Muscle of arm (tissue), 12 donors: Measurements from ENCODE around the gene CIB4. TPM values are rescaled to one million over a fixed set of nuclear protein-coding genes. Genes with fewer than 3 reads are reported as not detected.

Experiments
- DNase-seq: peaks from one replicate; pipeline ENCODE4 v3.0.0-alpha.2; 2013
- polyA plus RNA-seq, 12 donors: library from polyadenylated mRNA; unstranded; fragments of 120-200 nt; gene quantifications; one replicate each; pipeline ENCODE4 v1.2.1, GENCODE V29; 2013; ENCODE audit not compliant: insufficient read length in 12 of 12

The CIB4 gene
- polyA plus RNA-seq, 12 donors = not detected

DNA sequence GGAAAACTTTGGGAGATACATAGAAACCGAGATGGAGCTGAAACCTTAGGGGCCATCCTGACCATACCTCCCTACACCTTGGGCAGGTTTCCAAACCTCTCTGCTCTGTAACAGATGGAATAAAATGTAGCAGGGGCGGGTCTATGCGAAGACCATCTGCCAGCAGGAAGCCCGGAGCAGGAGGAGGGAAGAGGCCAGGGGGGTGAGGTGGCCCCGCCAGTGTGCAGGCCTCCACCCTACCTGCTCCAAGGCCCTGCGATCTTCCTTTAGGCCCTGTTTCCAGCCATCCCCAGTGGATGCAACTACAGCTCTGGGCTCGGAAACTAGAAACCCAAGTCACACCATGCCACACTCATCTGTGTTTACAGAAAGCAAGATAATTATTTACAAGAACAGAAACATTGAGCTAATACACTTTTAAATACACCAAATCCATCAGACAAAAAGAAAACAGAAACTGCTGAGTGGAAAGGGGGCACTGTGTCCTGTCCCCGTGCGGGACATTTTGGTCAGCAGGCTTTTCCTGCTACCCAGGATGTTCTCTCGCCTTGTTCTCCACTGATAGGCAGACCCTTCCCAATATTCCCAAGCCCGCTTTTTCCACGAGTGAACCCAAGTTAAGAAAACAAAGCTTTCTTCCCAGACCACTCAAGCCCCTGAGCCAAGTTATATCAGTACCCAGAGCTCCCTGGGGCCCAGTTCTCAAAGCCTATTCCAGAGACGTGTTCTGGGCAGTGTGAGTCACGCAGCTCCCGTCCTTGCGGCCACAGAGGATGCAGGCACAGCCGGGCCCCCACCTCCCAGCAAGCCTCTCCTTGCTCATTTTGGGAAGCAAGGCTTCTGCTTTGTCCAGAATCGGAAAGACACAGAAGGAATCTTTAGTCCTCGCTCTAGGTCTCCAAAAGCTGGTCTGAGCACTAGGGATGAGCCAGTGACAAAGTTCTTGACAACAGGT is 17.3 kb downstream of the CIB4 start:
- no peak for DNase-seq

DNA sequence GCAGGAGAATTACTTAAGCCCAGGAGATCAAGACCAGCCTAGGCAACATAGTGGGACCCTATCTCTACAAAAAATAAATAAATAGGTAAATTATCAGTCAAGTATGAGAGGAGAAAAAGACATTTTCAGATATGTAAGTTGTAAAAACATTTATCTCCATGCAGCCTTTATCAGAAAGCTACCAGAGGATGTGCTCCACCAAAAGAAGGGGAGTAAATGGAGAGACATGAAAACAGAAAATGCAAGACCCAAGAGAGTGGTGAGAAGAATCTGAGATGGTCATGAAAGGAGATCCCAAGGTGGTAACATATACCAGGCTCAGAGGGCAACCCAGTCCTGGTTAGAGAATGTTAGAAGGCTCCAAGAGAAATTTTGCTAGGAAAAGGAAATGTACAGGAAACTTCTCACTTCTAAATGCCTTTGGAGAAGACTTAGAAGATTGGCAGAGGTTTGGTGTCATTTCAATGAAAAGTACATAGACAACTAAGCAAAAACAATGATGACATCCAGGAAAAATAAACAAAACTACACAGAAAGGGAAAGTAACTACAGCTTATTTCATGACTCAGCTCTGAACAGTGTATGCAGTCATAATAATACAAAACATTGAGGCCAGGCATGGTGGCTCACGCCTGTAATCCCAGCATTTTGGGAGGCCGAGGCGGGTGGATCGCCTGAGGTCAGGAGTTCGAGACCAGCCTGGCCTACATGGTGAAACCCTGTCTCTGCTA is 19.5 kb downstream of the CIB4 start:
- DNase-seq = no peak

DNA sequence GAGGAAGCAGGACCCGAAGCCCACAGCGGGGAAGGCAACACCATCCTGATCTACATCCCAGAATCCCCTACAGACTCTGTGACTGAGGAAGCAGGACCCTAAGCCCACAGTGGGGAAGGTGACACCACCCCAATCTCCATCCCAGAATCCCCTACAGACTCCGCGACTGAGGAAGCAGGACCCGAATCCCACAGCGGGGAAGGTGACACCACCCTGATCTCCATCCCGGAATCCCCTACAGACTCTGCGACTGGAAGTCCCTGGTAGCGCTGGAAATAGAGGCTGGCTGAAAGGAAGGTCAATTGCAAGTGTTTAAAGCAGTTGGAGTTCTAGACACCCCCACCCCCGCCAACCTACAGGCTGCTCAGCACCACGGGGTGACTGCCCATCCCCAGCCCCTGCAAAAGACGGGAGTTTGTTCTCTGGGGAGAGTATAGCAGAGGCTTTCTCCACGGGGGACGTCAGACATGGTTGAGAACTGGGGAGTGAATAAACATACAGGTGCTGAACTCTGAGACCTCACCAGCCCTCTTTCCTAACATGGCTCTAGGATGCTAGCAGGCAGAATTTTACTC is 21.0 kb downstream of the CIB4 start:
- no peak for DNase-seq

DNA sequence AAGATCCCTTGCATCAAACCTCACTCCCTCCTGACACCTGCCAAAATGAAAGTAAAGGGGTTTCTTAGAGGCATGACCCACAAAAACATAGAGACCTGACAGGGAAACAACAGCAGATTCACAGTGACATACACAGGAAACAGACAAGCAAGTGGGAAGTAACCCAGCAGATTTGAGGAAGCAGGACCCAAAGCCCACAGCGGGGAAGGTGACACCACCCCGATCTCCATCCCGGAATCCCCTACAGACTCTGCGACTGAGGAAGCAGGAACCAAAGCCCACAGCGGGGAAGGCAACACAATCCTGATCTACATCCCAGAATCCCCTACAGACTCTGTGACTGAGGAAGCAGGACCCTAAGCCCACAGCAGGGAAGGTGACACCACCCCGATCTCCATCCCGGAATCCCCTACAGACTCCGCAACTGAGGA is 21.6 kb downstream of the CIB4 start:
- DNase-seq = no peak

DNA sequence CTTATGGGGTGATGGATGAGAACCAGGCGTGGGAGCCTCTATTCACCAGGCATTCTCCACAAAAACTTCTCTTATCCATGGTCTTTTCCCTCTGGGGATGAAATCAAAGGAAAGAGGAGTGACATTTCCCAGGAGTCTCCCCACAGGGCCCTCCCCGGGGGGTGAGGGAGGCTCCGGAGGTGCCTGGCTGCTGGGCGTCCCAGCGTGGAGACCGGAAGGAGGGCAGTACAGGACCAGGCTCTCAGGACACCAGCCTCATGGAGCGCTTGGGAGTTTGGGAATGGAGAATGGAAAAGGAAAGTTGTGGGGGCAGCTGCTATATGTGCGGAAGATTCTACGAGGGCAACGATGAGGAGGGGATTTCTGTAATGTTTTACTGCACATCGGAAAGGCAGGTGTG is 22.1 kb downstream of the CIB4 start:
- DNase-seq = no peak

DNA sequence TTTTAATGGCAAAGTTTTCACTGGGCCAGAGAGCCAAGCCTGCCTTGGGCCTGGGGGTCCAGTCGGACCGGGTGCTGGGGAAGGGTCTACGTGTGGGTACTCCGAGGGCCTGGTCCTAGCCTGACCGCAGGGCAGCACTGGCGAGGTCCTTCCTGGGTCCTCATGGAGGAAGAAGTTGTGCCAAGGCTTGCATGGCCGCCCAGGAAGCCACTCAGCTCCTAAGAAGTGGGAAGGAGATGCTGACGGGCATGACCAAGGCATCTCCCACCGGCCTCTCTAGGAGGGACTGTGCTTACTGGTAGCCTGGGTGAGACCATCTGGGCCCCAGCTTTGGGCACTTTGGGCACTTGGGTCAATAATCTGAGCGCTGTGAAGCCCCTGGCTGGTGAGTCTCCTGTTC is 22.6 kb downstream of the CIB4 start:
- no peak for DNase-seq

DNA sequence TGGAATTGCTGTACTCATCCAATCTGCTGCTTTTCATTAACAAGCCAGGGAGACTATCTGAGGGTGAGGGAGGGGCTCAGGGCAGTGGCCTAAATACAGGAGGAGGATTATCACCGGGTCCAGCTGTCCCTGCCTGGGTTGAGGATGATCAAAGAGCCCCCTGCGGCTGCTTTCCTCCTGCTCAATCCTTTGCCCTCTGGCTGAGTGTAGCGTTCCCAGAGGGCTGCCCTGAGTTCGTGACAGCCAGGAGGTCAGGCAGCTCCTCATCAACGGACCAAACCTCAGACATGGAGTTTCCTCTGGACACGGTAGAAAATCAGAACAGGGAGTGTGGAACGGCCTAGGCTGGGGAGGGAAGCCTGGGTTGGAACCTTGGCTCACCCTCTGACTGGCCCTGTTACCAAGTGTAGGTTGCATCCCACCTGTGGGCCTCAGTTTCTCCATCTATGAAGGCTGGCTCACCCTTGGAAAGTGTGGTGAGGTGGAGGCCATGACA is 23.5 kb downstream of the CIB4 start:
- DNase-seq = no peak

DNA sequence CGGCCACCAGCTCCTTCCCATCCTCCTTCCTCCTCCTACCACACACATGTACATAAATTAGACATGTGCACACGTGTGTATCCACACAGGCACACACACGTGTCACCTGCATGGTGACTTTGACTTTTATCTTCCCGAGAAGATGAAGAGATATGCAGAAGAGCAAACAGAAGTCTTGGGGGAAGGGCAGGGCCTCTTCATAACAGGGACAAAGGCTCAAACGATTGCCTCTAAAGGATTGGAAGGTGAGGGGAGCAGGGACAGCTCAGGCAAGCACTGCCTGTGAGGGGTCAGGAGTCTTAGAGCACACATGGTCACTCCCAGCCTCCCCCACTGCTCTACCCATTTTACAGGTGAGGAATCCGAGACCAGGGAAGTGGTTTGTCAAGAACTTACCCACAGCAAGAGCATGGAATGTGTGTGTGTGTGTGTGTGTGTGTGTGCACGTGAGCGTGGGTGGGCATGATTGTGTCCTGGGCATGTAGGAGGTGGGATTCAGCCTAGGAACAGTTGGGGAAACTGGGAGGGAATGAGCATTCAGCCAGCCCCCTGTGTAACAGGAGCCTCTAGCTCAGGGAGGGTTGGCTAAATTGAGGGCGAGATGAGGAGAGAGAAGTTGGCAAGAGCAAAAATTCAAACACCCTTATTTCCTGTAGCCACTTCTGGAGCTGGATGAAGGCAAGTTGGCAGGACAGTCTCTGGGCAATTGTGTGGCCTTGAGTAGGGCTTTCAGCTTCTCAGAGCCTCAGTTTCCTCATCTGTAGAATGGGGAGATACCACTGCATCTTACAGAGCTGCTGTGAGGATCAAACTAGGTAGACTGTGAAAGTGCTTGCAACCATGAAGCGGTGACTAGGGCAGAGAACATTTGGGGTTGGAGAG is 24.2 kb downstream of the CIB4 start:
- no peak for DNase-seq

DNA sequence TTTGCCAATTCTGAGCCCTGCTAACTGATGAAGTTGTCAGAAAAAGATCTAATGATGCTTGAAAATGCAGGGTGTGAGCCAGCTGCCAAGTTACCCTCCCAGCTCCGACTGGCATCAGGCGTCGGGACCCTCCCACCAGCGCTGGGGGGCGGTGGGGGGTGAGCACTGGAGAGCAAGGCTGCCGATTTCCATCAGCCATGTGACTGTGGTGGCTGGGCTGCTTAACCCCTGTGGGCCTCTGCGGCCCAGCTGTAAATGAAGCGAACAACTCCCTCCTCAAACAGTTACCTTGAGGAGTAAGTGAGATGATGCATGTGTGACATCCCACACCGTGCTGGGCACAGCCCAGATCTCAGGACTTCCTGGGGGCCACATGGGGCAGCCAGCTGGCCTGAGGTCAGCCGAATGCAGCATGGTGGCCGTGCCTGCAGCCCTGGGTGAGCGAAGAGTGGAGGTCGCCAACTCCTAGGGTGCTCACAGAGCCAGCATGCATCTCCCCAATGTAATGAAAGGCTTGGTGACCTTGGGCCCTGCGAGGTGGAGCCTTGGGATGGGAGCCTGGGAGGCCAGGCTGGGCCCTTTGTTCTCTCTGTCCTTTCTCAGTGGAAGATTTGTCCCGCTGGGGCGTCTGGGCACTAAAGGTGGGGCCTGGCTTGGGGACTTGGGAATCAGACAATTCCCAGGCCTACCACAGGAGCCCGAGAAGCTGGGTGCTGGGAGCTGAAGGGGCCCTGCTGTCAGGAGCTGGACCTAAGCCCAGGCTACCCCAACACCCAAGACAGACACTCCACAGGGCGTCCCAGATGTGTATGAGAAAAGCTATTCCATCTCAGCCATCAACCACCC is 25.1 kb downstream of the CIB4 start:
- no peak for DNase-seq

DNA sequence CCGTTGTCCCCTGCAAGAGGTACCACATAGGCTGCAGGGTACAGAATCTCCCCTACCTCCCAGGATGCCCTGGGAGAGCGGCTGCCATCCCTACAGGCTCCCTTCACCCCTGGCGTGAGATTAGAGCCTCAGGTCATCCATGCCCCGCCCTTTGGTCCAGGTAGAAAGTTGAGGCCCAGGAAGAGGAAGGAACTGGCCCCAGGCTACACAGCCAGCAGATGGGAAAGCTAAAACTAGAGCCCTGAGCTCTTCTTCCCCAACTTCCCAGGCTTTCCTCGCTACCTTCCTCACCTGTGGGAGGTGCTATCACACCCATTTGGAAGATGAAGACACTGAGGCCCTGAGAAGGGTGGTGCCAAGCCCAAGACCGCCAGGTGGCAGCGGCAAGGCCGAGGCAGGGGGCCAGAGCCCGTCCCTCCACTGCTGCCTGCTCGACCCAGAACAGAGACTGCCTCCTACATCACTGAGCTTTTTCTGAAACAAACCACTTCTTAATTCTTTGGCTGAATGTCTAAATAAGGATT is 25.8 kb downstream of the CIB4 start:
- no peak for DNase-seq

DNA sequence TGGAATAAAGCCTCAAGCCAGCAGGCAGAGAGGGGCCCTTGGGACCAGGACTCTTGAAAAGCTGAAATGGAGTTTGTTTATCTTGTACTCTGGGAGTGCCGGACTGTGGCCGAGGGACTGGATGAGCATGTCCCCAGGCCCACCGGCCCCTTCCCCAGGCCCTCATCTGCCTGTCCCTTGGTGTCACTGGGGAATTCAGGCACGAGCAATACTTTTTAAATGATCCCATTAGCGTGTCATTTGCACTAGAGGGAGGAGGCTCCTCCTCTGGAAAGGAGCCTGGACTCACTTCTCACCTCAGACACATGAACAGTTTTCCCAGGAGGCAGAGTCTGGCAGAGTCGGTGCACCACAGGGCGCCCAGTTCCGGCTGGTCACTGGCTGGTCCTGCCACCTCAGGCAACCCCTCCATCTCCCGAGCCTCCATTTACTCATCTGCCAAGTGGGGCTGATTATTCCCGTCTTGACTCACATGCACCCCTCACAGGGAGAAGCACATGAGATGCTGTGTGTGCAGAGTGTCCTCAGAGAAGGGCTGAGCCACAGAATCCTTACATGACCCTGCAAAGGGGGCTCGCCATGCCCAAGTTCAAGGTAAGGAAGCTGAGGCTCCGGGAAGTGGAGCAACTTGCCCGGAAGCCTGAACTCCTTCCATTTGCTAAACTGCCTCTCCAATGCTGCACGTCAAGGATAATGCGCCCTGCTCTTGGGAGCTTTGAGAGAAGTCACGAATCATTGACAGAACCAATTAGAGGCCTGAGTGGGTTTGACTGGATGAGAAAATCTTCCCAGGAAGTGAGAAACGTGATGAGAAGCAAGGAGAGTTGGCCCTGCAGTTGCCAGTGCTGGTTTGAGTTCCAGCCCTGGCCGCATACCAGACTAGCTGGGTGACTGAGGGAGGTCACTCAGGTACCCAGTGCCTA is 26.7 kb downstream of the CIB4 start:
- DNase-seq = no peak

DNA sequence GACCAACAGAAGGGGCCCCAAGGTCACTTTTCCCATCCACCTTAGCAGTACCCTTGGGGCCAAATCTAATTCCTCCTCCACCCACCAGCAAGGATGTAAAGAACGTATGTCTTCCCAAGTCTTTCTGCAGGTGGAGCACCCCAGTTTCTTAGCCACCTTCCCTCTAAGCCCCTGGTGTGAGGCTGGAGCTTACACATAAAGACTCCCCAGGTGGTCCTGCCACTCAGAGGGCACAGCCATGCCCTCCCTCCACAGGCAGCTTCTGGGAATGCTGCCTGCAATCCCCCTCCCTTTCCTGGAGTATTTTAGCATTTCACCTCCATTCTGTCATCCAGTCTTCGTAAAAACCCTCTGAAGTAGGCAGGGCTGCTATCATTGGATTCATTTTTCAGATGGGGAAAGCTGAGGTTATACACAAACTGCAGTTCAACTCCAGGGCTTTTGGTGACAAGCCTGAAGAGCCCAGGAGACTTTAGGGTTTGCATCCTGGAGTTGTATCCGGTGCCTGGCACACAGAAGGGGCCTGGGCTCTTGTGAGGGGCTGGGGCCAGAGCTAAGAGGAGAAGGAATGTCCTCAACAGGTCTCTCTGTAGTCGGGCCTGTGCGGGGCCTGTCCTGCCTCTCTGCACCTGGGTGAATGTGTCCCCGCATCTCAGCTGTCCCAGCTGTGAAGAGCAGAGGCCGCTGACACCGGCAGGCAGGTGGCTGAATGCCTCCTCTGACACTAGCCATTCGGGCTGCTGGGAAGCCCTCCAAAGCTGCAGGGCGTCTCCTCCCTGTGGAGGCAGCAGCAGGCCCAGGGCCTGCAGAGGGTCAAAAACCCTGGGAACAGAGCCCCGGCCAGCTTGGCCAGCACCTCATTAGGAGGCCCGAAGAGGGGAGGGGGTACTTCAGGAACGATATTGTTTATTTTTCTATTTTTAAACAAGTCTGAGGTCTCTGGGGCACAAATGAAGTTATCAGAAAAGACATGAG is 27.6 kb downstream of the CIB4 start:
- no peak for DNase-seq

DNA sequence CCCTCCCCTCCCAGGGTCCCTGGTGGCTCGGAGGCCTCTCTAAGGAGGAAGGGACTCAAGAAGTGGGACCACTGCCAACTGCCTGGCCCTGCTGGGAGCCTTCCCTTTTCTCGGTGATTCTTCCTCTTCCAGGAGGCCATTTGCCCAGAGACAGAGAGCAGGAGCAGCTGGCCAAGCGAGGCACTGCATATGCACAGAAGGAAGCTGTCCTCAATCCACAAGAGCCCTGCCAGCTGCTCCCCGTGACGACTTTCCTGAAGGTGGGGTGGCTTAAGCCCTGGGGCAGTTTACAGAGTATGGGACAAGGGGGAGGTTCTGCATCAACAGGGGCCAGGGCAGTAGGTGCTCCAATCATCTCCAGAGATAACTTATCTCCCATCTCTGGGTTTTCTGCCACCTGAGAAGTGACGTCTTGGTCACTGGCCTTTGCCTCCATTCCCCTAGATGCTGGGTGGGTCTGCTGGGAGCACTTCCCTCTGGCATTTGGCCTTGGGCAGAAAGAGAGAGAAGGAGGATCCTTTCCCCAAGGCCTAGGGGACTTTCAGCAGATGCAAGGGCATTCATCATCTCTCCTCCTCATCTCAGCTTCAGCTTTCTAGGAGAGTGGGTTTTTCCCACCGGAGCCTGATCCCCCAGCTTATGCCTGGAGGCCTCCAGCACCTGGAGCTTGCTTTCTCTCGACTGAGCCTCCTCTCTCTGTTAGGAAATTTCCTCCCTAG is 28.5 kb downstream of the CIB4 start:
- DNase-seq = peak; percentile 31

DNA sequence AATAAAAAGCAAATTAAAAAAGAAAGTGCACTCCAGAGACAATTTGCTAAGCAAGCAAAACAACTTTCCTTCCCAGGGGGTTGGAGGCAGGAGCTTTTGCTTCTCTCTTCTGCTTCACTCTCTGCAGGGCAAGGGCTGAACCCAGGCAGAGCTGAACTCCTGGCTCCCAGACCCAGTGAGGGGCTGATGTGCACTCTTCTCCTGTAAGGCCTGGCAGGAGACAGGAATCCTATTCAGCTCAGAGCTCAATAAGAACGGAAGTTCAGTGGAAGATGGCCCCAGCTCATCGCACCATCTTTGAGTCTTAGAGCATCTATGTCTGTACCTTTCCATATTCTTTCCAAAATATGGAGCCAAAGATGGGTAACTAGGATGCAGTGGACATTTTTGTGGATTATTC is 29.1 kb downstream of the CIB4 start:
- DNase-seq = no peak

DNA sequence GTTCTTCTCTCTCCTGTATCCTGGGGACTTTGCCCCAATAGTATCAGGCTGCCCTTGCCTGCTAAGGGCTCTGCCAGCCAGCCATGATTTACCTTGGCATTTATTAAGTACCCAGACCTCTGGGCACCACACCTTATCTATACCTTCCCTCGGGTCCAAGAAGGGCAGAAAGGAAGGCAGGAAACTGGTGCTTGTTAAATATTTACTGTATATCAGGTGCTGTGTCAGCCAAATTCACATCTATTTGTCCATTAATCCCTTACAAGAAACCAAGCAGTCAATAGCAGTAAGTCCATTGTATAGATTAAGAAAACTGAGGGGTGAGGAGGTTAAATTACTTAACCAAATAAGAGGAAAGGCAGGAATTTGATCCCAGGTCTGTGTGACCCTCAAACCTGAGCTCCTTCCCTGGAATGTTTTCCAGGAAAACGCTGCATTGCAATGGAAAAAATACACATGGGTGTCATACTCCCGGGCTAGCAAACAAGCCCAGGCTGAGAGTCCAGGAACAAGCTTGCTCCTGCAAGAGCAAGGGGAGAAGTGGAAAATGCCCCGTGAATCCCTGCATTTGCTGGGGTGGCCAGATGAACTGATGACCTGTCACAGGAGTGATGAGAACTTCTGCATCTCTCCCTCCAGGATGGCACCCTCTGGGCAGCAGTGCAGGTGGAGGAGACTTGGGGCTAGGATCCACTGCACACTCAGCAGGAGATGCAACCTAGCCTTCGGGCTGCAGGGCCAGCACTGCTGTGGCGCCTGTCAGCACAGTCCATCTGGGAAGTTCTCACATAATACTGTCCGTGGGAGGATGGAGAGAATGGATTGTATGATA is 30.4 kb downstream of the CIB4 start:
- DNase-seq = no peak

DNA sequence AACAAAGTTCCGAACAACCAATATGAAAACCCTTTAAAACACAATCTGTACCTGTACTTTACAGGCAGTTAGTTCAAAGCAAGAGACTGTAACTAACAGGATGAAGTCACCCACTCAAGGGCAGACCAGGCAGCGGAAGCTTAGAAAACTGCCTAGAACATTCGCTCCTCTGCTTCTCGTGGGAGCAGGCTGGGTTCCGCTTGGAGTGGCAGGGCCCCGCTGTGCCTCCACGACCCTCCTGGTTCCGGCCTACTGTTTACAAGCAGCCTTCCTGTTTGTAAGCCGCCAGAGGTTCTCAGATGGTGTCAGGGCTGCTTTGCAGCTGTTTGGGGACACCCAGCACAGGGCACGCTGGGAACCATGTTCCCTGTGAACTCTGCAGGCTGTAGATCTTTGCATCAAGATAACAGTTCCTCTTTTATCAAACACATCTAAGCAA is 31.3 kb downstream of the CIB4 start:
- DNase-seq = no peak
